VCaP (cell line): ENCODE measurements around the gene VAT1L.

ENCODE experiments used
- H3K27ac ChIP-seq: fragments of 450-650 bp; 2 replicates; pipeline ENCODE4 v1.5.1; 2017
- CTCF ChIP-seq: fragments of 450-650 bp; conservative IDR thresholded peaks from 2 replicates; pipeline ENCODE4 v1.5.1; 2017; ENCODE audit warnings: mild to moderate bottlenecking, moderate library complexity

Gene VAT1L

GRCh38 chr16:77788181-77789084, at the start of gene VAT1L:
Gene VAT1L (plus strand): TSS chr16:77788564. CDS start chr16:77788683, 119 bp downstream.
- H3K27ac ChIP-seq: no peak within 1 kb of the TSS
- no peak for TF ChIP-seq CTCF

- H3K27ac ChIP-seq: no peak overlapping the region
- no peak for TF ChIP-seq CTCF
Measured at GRCh38 chr16:77738706-77739558, 49.4 kb upstream of the VAT1L start.

GRCh38 chr16:77739559-77739892, 48.8 kb upstream of the VAT1L start:
- TF ChIP-seq CTCF: no peak

GRCh38 chr16:77744141-77744540, 44.2 kb upstream of the VAT1L start:
- no peak overlapping the region for H3K27ac ChIP-seq
- no peak for TF ChIP-seq CTCF

More at GRCh38 chr16:77739559-77739892, 48.8 kb upstream of the VAT1L start:
- H3K27ac ChIP-seq: no peak overlapping the region

- H3K27ac ChIP-seq: no peak overlapping the region
- no peak for TF ChIP-seq CTCF
Measured at GRCh38 chr16:77745972-77746371, 42.4 kb upstream of the VAT1L start.

- H3K27ac ChIP-seq: no peak overlapping the region
- TF ChIP-seq CTCF: no peak
Measured at GRCh38 chr16:77748421-77749005, 39.9 kb upstream of the VAT1L start.

GRCh38 chr16:77749415-77749814, 38.9 kb upstream of the VAT1L start:
- no peak for TF ChIP-seq CTCF
- no peak overlapping the region for H3K27ac ChIP-seq
